Measurements from ENCODE around the gene DMGDH. TPM values are rescaled to one million over a fixed set of nuclear protein-coding genes. Genes with fewer than 3 reads are reported as not detected.

Gene DMGDH
- total RNA-seq (2014; rRNA removed; shearing (Covaris generic); ENCODE audit: low replicate concordance) = not detected in 2 replicates

DNA sequence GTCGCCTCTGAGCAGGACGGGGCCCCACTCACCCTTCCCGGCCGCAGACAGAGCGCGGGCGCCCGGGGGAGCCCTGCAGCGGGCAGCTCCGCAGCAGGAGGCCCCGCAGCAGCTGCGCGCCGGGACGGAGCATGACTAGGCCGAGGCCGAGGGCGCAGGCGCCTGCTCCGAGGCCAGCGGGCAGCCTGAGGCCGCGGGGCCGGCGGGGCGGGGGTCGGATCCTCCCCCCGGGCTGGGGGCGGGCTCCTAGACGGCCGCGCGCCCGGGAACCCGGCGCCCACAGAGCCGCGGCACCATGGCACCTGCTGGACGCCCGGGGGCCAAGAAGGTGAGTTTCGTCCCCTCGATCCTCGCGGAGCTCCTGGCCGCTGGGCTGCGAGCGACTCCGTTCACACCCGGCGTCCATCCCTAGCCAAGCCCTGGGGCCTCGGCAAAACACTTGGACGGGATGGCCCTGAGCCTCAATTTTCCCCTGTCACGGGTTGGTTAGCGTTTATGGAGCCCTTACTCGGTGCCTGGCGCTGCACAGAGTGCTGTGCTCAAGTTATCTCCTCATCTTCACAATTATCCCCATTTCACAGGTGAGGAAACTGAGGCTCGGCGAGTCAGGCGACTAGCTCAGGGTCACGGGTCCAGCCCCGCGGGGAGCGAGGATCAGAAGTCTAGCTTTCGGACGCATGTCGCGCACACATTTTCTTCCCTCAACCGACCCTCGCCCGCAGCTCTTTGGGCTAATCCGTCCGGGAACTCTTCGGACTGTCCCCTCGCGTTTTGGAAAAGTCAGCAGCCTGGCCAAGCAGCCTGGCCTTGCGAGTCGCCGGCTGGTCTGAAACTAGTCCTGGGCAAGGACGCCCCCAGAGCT lies at the start of gene DMGDH, which contains the start of gene BHMT2:
Gene DMGDH (minus strand): TSS at position 187 of the 862 bp plus-strand sequence. CDS start 54 bp downstream, at position 133.
Gene BHMT2 (plus strand): TSS at position 280 of the 862 bp plus-strand sequence. CDS start 16 bp downstream, at position 296.
- Histone ChIP-seq H3K9me3 (no peaks in the 10 kb centered on the region), H3K36me3 (no peaks in the 10 kb centered on the region), H3K4me3 (no peak within 1 kb of the TSS), H3K27me3 (no peaks in the 10 kb centered on the region)
- DNase-seq = peak; percentile 41

DNA sequence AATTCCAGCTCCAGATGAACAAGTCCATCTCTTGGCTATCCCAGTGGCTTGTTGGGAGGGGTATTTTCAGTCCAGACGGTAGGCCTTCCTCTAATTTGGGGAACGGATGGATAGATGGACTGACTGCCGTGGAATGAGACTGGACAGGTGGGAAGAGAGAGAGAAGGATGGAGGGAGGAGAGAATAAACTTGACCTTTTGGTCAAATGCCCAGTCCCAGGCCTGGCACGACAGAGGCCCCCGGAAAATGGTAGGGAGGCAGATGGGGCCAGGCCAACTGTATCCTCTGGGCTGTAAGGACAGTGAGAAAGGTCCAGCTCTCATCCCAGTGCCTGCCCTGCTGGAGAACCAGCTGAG lies 43.2 kb upstream of the DMGDH start:
- Histone ChIP-seq H3K4me3 (no peak overlapping the region), H3K36me3 (no peaks in the 10 kb centered on the region), H3K9me3 (no peaks in the 10 kb centered on the region), H3K27me3 (peaks cover 2% of the 10 kb centered on the region)
- no peak for DNase-seq

DNA sequence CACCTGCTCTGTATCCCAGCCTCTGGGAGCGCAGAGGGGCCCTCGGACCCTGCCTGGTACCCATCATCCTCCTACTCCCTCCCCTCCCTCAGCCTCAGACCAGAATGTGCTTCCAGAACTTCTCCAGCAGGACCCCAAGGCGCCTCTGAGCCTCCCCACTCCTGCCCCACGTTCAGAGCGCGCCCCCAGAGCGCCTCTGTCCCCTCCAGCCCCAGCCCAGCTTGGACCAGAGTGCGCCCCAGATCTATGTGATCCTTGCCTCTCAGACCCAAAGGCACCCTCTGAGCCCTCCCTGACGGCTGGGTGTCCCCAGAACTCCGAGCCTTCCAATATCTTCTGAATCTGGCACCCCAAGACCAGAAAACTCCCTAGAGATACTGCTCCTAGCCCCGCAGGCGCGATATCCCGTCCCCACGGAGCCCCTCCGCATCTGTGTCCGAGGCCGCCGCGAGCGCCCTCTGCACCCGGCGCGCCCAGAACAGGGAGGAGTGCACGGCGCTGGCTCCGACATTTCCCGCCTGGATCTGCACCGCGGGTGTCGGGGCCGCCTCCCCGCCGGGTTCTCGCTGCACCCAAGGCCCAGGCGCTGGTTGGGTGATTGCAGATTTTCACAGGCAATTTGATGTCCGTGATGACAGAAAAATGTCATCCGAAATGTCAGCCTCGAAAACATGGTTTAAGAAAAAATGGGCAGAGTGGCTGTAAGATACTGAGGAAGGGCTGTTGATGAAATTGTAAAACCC lies 42.7 kb upstream of the DMGDH start:
- no peaks in the 10 kb centered on the region for H3K36me3 ChIP-seq
- H3K4me3 ChIP-seq = no peak overlapping the region

DNA sequence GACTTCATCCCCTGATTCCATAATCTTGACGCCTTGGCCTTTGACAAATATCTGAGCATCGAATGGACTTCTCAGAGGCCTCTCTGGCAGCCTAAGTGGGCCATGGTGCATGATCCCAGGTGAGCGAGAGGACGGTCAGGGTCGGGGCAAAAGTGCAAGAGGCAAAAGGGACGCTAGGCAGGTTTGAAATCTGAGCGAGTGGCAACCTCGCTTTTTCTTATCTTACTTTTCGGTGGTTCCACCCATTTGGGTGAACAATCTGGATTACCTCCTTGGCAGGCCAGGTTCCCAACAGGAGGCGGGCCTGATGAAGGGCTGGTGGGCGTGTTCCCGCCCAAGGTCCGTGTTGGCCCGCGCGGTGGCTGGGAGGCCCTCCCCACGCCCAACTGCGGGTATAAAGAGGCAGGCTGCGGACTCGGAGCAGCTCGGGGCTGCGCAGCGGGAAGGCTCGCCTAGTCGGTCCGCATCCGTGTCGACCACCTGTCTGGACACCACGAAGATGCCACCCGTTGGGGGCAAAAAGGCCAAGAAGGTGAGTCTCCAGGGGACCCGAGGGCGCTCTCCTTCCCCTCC lies 42.0 kb upstream of the DMGDH start, which contains the start of gene BHMT:
Gene BHMT (plus strand): TSS at position 423 of the 573 bp plus-strand sequence. CDS start 77 bp downstream, at position 500.
- Histone ChIP-seq H3K9me3 (no peaks in the 10 kb centered on the region), H3K4me3 (no peak within 1 kb of the TSS), H3K27me3 (peaks cover 2% of the 10 kb centered on the region; the same call in 1 of the 2 replicates), H3K36me3 (no peaks in the 10 kb centered on the region)
- no peak for DNase-seq

More for the DNA sequence above, 42.7 kb upstream of the DMGDH start:
- Histone ChIP-seq H3K27me3 (peaks cover 2% of the 10 kb centered on the region; the same call in 1 of the 2 replicates), H3K9me3 (no peaks in the 10 kb centered on the region)
- DNase-seq = no peak

DNA sequence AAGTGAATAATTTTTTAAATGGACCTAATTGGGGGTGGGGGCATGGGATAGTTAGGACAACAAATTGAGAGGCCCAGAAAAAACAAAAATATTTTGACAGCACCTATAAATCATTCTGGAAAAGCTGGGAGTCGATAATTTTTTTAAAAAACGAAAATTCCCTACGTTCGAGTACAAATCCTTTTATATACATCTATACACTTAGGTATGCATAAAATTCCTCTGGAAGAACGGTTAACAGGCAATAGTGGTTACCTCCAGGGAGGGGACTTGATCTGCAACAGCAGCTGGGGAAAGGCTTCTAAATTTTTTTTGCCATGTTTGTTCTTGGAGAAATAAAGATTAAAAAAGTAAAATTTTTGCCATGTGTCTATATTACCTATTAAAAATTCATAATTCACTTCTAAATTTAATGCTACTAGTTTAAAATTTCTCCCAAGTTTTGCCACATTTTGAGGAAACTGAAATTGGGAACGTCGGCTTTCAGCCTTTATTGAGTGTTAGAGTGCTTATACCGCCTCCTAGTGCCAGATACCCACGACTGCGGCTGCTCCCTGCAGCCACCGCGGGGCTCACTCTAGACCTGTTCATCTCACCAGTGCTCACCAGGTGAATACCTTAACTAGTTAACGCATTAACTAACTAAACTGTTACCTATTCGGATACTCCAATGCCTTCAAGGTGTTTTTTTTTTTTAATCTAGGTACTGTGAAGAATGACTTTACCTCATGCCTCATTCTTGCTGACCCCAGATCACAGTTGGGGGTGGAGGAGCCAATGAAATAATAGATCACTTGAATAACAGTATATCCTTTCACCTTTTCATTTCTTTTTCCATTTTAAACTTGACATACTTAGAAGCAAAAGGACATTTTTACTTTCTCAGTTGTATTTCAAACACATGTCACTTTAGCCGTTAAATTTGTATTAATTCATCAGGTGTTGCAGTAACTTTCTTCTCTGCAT lies 40.3 kb upstream of the DMGDH start:
- DNase-seq = no peak
- no peaks in the 10 kb centered on the region for H3K9me3 ChIP-seq
- H3K4me3 ChIP-seq = no peak overlapping the region
- H3K27me3 ChIP-seq = peaks cover 7% of the 10 kb centered on the region; the same call in 1 of the 2 replicates
- H3K36me3 ChIP-seq = no peaks in the 10 kb centered on the region

DNA sequence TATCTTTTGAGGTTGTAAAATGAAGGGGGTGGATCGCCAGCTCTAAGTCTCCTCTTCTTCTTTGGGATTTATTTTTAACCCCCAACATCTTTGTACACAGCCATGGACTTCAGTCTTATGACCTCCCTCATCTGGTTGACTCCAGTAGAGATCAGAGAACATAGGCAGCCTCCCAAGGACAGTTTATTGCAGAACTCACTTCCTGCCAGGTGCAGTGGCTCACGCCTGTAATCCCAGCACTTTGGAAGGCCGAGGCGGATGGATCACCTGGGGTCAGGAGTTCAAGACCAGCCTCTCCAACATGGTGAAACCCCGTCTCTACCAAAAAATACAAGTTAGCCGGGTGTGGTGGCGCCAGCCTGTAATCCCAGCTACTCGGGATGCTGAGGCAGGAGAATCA lies 39.3 kb upstream of the DMGDH start:
- Histone ChIP-seq H3K4me3 (no peak overlapping the region), H3K27me3 (peaks cover 6% of the 10 kb centered on the region; the same call in 1 of the 2 replicates), H3K9me3 (no peaks in the 10 kb centered on the region), H3K36me3 (no peaks in the 10 kb centered on the region)
- no peak for DNase-seq

DNA sequence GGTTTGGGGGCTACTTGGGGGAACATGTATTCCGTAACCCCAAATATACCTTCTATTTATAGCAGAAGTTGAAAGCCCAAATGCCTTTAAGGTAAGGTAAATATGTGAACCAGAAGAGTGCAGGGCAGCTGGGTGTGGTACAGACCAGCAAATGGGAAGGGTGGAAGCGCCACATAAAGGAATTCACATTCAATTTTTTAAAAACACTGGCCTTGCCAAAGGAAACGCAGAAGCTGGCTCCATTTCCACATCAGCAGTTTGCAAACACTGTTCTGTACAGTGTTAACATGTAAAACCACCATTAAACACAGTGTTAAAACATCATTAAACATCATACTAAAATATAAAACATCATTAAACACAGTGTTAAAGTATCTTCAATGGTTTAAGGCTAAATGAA lies 38.6 kb upstream of the DMGDH start:
- no peaks in the 10 kb centered on the region for H3K9me3 ChIP-seq
- no peak overlapping the region for H3K4me3 ChIP-seq
- no peak for DNase-seq
- H3K27me3 ChIP-seq = peaks cover 6% of the 10 kb centered on the region; the same call in 1 of the 2 replicates
- no peaks in the 10 kb centered on the region for H3K36me3 ChIP-seq

DNA sequence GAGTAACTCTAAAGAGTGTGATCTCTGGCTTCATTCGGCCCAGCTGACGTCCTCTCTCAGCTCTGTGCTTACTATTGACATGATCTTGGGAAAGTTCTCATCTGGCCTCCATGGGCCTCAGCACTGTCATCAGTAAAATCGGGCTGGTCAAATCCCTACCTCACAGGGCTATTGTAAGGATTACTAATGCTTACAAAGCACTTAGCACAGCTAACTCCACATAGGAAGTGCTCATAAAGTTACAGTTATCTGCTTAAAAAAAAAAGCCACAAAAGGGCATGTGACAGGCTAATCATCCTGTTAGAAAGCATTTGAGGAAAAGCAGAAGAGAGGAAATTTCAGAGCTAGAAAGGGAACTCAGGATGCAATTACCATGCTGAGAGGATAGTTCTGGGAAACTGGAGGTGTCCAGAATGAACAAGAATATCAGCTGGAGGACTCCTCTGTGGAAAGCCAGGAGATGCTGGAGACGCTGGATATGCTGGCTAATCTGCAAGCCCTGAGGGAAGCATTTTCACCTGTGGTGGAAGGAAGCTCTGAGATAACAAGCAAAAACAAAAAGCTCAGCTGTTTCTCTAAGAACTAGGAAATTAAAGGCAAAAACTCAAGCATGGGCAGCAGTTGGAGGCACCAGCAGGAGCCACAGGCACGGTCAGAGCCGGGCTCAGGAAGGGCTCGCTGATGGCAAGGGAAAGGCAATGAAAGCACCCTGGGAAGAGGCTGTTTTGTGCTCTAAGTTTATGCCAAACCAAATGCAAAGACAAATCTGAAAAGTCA lies 37.7 kb upstream of the DMGDH start:
- H3K4me3 ChIP-seq = no peak overlapping the region
- peaks cover 6% of the 10 kb centered on the region; the same call in 1 of the 2 replicates for H3K27me3 ChIP-seq
- DNase-seq = no peak
- H3K9me3 ChIP-seq = no peaks in the 10 kb centered on the region
- H3K36me3 ChIP-seq = no peaks in the 10 kb centered on the region

DNA sequence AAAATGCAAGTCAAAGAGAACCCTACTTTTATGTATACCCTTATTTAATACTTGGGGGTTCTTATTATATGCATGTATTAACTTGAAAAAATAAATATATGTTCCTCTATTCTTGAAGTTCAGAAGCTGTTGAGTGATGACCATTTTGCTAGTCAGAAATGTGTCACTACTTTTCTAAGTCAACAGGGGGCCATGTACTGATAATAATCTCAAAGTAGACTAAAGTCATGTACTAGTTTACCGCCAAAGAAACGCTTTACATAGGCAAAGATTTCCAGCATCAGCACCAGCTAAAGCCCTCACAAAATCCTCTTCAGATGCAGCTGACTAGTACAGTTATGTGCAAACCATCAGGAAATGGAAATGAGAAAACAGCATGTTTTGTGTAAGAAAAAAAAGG lies 36.4 kb upstream of the DMGDH start:
- Histone ChIP-seq H3K4me3 (no peak overlapping the region), H3K36me3 (no peaks in the 10 kb centered on the region), H3K27me3 (peaks cover 6% of the 10 kb centered on the region; the same call in 1 of the 2 replicates), H3K9me3 (no peaks in the 10 kb centered on the region)
- DNase-seq = no peak

DNA sequence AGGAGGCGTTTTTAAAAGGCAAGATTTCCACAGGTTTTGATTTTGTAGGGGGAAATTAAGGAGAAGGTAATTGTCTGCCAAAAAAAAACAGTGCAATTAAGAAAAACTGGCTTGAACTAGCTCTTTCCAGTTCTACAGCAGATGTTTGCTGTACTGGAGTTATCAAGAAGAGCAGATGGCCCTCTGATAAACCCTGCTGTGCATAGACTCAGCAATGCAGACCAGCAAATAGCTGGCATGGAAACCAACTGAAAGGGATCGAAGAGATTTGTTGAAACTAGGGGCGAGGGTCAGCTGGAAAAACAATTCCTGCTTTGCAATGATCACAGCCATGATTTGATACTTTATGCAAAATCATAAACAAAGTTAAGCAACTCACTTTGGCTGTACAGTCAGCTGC lies 24.3 kb upstream of the DMGDH start:
- Histone ChIP-seq H3K4me3 (no peak overlapping the region), H3K27me3 (no peaks in the 10 kb centered on the region), H3K36me3 (no peaks in the 10 kb centered on the region), H3K9me3 (no peaks in the 10 kb centered on the region)
- DNase-seq = no peak

DNA sequence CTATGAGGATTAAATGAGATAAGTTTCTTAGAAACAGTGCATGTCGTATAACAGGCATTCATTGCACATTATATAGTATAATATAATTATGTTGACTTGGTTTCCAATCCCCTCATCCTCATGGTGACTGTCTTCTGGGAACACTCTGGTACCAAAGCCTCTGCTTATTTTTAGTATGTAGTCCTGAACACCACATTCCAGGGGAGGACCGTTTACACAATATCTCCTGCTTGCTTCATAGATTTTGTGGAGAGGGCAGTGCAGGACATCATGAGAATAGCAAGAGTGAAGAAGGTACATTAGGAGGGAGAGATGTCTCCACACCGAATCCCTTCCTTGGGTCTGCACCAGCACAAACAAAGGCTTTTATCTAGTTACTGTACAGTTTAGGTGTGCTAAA lies 21.6 kb upstream of the DMGDH start:
- DNase-seq = no peak
- Histone ChIP-seq H3K9me3 (no peaks in the 10 kb centered on the region), H3K27me3 (no peaks in the 10 kb centered on the region), H3K36me3 (no peaks in the 10 kb centered on the region), H3K4me3 (no peak overlapping the region)

DNA sequence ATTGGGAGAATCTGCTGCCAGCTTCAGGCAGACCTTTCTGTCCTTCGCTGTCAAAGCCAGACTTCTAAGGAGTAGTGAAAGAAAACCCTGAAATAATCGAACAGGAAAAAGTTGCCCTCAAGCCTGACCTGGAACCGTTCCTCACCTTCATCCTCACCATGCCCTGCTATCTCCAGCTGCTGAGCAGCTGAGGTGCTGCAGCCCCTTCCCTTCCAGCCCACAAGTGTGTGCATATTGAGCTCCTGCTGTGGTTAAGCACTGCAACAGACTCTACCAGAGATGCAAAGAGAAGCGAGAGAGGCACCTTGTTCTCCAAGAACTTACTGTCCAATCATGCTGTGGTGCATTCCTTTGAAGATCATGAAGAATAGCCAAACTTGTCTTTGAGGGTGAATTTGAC lies 19.0 kb upstream of the DMGDH start:
- no peaks in the 10 kb centered on the region for H3K9me3 ChIP-seq
- no peaks in the 10 kb centered on the region for H3K27me3 ChIP-seq
- no peaks in the 10 kb centered on the region for H3K36me3 ChIP-seq
- no peak overlapping the region for H3K4me3 ChIP-seq
- DNase-seq = no peak

DNA sequence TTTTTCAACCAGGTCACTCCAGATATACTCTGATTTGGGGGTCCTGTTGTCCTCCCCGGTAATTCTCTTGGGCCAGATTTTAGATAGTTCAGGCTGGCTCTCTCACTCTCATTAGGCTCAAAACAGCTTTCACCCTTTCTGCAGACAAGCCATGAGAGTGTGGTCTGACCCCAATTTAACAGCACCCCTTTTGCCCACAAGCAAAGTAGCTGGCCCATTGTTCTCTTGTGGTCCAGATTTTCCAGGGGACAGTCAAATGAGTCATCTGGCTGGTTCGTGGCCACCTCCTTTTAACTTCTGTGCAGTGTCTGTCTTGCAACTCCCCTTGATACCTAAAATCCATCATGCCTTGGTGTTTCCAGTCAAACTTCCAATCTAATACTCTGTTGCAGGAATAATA lies 16.6 kb upstream of the DMGDH start:
- Histone ChIP-seq H3K9me3 (no peaks in the 10 kb centered on the region), H3K27me3 (no peaks in the 10 kb centered on the region), H3K4me3 (no peak overlapping the region), H3K36me3 (no peaks in the 10 kb centered on the region)
- no peak for DNase-seq

DNA sequence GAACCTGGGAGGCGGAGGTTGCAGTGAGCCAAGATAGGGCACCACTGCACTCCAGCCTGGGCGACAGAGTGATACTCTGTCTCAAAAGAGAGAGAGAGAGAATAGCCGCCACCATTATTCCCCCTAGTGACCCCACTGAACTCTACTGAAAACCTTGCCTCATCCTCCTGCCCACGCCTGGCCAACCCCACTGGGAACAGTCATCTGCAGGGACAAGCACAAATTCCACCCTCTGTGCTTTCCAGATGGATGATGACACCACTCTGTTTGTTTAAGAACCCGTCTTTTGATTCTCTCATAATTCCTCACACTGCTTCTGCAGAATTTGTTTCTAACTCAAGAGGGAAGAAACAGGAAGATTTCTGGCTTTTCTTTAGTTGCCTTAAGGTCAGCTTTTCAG lies 12.3 kb upstream of the DMGDH start:
- Histone ChIP-seq H3K27me3 (no peaks in the 10 kb centered on the region), H3K9me3 (no peaks in the 10 kb centered on the region), H3K36me3 (no peaks in the 10 kb centered on the region), H3K4me3 (no peak overlapping the region)
- DNase-seq = no peak

DNA sequence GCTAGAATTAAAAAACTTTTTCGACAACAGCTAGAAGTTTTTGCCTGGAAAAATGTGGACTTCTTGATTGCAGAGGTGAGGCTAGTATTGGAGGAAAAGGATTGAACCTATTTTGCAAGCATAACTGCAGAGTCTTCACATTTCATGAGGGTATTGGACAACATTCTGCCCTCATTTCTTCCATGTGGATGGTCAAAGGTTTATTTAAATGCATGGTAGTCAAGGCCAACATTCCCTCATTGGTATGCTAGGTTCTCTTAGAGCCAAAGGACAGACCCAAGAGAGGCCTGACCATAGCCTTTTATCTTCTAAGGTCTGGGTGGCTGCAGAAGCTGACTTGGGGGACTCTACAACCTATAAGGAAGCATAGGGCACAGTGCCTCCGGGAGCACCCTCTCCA lies 11.3 kb upstream of the DMGDH start:
- H3K36me3 ChIP-seq = no peaks in the 10 kb centered on the region
- no peaks in the 10 kb centered on the region for H3K27me3 ChIP-seq
- no peak for DNase-seq
- H3K4me3 ChIP-seq = no peak overlapping the region
- H3K9me3 ChIP-seq = no peaks in the 10 kb centered on the region

Measured in MG63 (cell line).